Measurements from ENCODE around the gene CD28. TPM values are rescaled to one million over a fixed set of nuclear protein-coding genes. Genes with fewer than 3 reads are reported as not detected.

CD28 gene
- total RNA-seq, 1 donor from 2014 or later = 4.0 TPM

GRCh38 chr2:203690441-203691047 is 15.9 kb upstream of the CD28 start:
- intact Hi-C loops (cut with DNase I) = no loop called here
- Histone ChIP-seq H3K27me3 (no peaks in the 10 kb centered on the region), H3K4me1 (peaks cover 3 to 36% of the 10 kb centered on the region in 2 donors), H3K4me3 (no peak overlapping the region), H3K27ac (peak overlapping the region; percentile 28 to 36), H3K9me3 (no peaks in the 10 kb centered on the region), H3K36me3 (no peaks in the 10 kb centered on the region)
- TF ChIP-seq CTCF (IDR thresholded peaks at IDR 0.05) = no peak
- DNase-seq (ENCODE audit: low spot score in 2 of 2) = no peak

GRCh38 chr2:203691149-203691548 is 15.3 kb upstream of the CD28 start:
- DNase-seq (ENCODE audit: low spot score in 2 of 2) = no peak

GRCh38 chr2:203692031-203692710 is 14.3 kb upstream of the CD28 start:
- H3K9me3 ChIP-seq = no peaks in the 10 kb centered on the region
- H3K27me3 ChIP-seq = no peaks in the 10 kb centered on the region
- no peak for DNase-seq (ENCODE audit: low spot score in 2 of 2)
- H3K27ac ChIP-seq = peak overlapping the region in 1 of 2 donors; percentile 11
- intact Hi-C loops (cut with DNase I) = no loop called here
- H3K4me1 ChIP-seq = peaks cover 3 to 21% of the 10 kb centered on the region in 2 donors
- no peak for TF ChIP-seq CTCF (IDR thresholded peaks at IDR 0.05)
- H3K36me3 ChIP-seq = no peaks in the 10 kb centered on the region
- no peak overlapping the region for H3K4me3 ChIP-seq

More at GRCh38 chr2:203691149-203691548, 15.3 kb upstream of the CD28 start:
- Histone ChIP-seq H3K27ac (peak overlapping the region in 1 of 2 donors; percentile 28), H3K4me1 (peaks cover 3 to 30% of the 10 kb centered on the region in 2 donors), H3K4me3 (no peak overlapping the region), H3K9me3 (no peaks in the 10 kb centered on the region), H3K36me3 (no peaks in the 10 kb centered on the region), H3K27me3 (no peaks in the 10 kb centered on the region)
- TF ChIP-seq CTCF (IDR thresholded peaks at IDR 0.05) = no peak
- intact Hi-C loops (cut with DNase I) = no loop called here

- Histone ChIP-seq H3K9me3 (no peaks in the 10 kb centered on the region), H3K4me1 (peaks cover 3 to 17% of the 10 kb centered on the region in 2 donors), H3K4me3 (no peak overlapping the region), H3K36me3 (no peaks in the 10 kb centered on the region), H3K27ac (no peak overlapping the region), H3K27me3 (no peaks in the 10 kb centered on the region)
- TF ChIP-seq CTCF (IDR thresholded peaks at IDR 0.05) = no peak
- intact Hi-C loops (cut with DNase I) = no loop called here
- DNase-seq (ENCODE audit: low spot score in 2 of 2) = no peak
Observed at GRCh38 chr2:203693242-203693879, 13.1 kb upstream of the CD28 start.

GRCh38 chr2:203694191-203694590 is 12.2 kb upstream of the CD28 start:
- no peak overlapping the region for H3K4me3 ChIP-seq
- H3K27ac ChIP-seq = no peak overlapping the region
- H3K9me3 ChIP-seq = no peaks in the 10 kb centered on the region
- no peak for DNase-seq (ENCODE audit: low spot score in 2 of 2)
- peaks cover 0 to 11% of the 10 kb centered on the region in 2 donors for H3K4me1 ChIP-seq
- TF ChIP-seq CTCF (IDR thresholded peaks at IDR 0.05) = no peak
- intact Hi-C loops (cut with DNase I) = no loop called here
- no peaks in the 10 kb centered on the region for H3K36me3 ChIP-seq
- no peaks in the 10 kb centered on the region for H3K27me3 ChIP-seq

All from ascending aorta (tissue), 2 donors.